GM19372 (cell line): ENCODE measurements around the gene CKB.

ENCODE experiments used
- ATAC-seq: cut with Tn5 transposase; IDR thresholded peaks from one replicate; pipeline ENCODE4 v1.9.1; 2021; ENCODE audit warnings: mild to moderate bottlenecking, low read depth, moderate library complexity; ENCODE audit not compliant: unreplicated experiment

The CKB gene

DNA sequence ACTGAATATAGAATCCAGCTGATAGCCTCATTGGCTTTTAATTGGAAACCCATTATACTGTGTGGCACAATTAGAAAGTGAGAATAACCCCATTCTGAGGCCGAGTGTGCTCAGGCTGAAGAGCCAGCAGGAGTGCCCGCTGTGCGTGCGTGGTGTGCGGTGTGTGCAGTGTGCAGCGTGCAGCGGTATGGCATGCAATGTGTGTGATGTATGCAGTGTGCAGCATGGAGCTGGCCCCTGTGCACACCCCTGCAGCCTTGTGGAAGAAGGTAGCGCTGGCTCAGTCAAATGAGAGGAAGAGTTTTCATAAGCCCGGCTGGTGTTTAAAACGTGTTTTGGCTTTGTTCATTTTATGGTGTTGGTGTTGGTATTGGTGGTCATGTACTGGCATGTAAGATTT, 22.9 kb downstream of the CKB start:
- ATAC-seq = no peak

DNA sequence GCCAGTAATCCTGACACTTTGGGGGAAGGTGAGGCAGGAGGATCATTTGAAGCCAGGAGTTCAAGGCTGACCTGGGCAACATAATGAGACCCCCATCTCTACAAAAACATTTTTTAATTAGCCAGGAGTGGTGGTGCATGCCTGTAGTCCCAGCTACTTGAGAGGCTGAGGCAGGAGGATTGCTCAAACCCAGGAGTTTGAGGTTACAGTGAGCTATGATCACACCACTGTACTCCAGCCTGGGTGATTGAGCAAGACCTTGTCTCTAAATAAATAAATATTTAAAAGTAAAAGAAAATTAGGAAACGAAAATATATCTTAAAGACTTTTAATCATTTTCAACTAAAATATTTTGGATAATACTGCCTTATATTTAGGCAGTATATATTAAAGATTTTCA, 25.9 kb downstream of the CKB start:
- ATAC-seq = no peak

DNA sequence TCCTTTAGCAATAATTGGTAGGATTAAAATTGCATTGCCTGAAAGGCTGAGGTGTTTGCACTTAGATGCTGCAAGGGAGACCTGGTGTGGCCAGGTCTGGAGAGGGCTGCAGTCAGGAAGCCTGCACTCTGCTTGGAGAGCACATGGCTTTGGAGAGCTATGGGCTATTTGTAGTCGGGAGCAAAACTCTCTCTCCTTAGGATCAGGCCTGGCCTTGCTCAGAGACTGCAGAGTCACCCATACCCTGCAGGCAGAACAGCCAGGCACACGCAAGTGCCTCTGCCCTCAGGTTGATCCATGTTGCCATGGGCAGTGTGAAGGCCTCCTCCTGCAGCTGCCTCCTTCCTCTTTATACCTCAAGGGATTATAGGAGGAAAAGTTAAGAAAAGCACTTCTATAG, 26.8 kb downstream of the CKB start:
- no peak for ATAC-seq

DNA sequence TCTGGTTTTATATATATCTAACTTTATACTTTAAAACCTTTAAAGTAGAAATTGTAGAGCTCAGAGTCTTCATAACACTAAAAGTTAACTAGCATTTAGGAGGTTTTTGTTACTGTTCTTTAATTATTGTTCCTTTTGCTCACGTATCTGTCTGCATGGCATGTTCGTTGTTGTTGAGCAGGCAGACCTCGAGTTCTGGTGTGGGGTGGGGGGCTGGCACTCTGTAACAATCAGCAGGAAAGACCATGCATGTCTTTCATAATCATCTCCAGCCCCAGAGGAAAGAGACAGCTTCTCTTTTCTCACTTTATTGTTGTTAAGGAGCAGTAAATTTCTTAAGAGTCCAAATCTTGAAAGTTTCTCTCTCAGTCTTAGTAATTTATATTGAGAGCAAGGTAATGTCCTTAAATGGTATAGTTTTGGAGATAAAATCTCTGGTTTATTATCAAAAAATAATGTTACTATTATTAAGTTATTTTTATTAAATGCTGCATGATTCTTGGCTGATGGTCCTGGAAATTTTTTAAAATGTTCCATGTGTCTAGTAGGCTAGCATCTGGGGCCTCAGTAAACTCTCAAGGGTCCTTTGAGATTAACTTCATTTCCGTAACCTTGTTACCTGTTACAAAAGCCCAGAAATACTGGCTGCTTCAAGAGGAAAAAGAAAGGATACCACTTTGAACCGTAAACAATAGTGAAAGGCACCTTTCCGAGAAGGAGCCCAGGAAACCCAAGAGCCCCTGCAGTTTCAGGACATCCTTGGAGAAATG, 30.3 kb downstream of the CKB start:
- ATAC-seq = no peak

DNA sequence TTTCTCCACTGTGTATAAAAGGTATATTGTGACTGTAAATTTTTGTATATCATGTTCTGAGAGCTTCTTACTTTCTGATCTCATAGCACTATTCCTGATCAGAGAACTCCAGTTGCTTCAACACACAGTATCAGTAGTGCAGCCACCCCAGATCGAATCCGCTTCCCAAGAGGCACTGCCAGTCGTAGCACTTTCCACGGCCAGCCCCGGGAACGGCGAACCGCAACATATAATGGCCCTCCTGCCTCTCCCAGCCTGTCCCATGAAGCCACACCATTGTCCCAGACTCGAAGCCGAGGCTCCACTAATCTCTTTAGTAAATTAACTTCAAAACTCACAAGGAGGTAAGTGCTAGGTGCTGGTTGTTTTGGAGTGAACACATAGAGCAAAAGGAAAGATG, 30.9 kb downstream of the CKB start:
- no peak for ATAC-seq

DNA sequence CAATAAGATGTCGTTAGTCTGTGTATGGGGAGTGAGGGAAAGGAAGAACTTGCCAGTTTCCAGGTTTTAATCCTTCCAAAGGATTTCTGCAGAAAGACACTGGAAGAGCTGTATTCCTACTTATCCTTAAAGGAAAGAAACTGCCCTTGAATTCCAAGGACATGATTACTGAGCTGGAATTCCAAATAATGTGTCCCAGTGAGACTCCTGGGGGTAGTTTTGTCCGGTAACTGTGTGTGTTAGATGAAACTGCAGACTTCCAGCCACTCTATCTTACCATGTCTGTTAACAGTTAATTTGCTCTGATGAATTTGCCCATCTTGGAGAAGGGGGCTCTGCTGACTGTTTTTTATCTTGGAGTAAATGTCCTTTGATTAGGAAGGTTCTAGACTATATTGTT, 33.0 kb downstream of the CKB start:
- no peak for ATAC-seq

DNA sequence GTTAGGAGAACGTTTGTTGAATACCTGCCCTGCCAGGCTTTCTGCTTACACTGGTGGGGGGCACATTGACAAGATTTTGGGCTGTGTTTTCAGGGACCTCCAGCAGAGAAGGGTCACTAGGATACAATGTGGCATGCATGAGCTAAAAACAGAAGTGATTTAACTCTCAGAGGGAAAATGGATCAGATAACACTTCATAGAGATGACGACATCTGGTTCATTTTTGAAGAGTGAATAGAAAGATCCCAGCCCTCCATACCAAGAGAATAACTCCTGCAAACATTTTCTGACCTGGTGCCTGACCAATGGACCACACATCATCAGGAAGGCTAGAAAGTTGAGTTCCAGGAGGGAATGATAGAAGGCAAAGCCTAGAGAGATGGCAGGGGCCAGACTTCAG, 33.7 kb downstream of the CKB start:
- ATAC-seq = no peak

DNA sequence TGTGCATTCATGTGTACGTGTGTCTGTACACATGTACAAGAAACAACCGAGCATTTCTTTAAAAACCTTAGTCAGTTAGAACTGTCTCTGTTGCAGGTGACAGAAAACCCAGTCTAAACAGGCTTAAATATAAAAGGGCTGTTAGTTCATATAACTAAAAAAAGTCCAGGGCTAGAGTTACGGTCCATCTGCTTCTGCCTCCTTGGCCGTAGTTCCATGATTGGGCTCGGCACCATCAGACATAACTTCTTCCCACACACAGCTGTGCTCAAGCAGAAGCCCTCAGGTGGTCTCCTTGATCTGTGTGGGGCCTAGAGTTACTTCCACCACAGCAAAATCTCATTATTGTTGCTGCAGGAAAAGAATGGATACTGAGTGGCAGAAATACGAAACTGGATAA, 34.6 kb downstream of the CKB start:
- no peak for ATAC-seq

DNA sequence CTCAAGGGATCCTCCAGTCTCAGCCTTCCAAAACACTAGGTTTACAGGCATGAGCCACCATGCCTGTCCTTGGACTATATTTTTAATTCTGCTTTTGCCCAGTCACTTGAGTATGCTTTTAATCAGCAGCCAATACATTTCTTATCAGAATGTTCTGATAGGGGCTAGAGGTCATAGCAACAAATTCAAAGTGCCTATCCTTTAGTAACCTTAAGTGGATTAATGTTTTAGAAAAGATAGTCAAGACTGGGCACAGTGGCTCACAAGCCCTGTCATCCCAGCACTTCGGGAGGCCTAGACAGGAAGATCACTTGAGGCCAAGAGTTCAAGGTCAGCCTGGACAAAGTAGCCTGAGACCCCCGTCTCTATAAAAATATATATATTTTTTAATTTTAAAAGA, 37.1 kb downstream of the CKB start:
- ATAC-seq = no peak

DNA sequence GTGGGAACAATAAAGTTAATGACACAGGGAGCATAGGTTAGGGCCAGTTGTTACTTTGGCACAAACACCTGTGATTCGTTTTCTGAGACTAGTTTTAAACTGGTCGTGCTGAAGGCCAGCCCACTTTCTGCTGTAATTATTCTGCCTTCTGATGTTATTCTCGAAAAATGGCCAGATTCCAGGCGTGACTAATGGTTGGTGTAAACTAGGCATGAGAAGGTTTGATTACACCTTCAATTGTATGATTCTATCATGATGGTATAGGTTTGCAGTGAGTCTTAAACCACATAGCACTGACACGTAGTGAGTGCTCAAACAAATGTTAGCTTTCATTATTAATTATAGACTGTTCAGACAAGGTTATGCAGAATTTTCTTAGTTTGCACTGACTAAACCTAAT, 39.0 kb downstream of the CKB start:
- ATAC-seq = no peak

DNA sequence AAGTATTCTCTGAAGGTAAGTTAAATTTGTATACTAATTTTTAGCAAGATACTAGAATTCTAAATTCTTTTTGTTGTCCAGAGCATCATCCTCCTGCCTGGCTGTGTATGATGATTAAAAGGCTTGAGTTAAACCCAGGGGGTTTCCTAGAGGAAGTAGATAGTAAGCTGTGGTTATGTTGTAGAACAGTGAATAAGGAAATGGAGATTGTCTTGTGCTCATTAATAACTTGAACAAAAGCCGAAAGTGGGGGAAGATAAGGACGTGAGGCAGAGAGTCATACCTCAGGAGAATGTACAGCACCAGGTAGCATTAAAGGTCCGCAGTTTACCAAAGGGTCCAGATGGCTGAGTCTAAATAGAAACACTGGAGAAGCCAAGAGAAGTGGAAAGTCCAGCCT, 42.0 kb downstream of the CKB start:
- ATAC-seq = no peak

DNA sequence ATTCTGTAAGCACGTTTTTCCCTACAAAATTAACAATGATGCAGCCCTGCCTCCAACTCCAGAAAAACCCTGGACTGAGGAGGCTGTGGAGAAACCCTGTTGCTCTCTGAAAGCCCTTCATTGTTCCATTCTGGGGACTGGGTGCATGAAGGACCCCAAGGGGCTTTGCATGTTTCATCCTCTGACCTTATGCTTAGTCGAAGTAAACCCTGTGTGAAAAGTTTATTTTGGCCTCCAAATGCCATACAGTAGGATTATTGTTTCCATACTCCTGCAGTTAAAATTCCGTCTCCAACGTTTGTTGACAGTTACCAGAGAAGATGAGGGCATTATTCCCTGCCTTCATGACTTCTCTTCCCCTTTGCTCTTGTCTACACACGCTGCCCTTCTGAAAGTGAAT, 46.0 kb downstream of the CKB start:
- no peak for ATAC-seq

DNA sequence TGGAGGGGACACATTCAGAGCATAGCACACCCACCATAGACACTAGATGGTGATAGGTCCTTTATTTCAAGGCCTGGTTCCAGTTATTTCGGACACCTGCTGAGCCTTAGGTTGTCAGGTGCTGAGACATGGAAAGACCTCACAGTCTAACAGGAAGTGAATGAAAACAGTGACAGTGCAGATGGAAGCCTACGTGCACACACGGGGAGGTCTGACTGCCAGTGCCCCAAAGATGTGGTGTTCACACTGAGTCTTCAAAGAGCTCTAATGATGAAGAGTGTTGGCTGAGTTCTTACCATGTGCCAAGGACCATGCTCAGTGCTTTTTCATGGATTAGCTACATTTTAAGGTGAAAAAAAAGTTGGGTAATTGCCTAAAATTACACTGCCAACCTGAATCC, 46.6 kb downstream of the CKB start:
- no peak for ATAC-seq

DNA sequence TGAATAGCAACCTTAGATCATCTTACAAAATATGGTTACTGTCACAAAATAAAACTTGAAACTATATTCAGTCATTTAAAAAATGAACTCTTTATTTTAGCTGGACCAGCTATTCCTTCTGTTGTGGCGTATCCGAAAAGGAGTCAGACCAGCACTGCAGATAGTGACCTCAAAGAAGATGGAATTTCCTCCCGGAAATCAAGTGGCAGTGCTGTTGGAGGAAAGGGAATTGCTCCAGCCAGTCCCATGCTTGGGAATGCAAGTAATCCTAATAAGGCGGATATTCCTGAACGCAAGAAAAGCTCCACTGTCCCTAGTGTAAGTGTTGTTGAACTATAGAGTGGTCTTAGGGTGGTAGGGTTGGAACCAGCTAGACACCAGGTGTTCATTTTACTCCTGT, 47.7 kb downstream of the CKB start:
- no peak for ATAC-seq

DNA sequence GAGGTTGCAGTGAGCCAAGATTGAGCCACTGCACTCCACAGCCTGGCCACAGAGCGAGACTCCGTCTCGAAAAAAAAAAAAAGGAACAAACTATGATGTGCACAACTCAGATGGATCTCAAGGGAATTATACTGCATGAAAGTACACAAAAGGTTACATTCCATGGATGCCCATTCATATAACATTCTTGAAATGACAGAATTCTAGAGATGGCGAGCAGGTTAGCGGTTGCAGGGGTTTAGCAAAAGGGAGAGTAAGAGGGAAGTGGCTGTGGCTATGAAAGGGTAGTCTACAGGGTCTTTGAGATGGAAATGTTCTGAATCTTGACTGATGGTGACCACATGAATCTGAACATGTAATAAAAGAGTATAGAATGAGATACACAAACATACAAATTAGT, 49.7 kb downstream of the CKB start:
- no peak for ATAC-seq
